NCI-H748 (cell line): ENCODE data around the gene OOSP4A.

ENCODE experiments used
- DNase-seq: peaks from one replicate; lab custom pipeline; 2025; ENCODE audit not compliant: unreplicated experiment; lab: John Stamatoyannopoulos, UW

Gene OOSP4A

DNA sequence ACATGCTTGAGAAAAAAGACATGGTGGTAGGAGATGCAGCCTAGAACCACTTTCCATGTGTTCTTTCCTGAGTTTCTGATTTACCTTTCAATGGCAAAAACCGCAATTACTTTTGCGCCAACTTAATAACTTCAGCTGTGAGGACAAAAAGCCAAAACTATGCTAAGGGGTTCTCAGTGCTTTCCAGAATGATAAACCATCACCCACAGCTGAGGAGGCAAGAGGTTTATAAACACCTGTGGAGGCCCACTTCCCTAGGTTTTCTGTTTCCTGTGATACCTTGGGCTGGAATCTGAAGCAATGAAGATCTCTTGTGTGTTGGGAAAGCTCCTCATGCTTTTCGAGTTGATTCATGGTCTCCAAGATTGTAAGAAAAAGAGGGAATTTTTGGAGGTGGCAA, at the start of gene OOSP4A:
Gene OOSP4A (plus strand): TSS at position 301 of the 400 bp plus-strand sequence. CDS start 0 bp downstream, at position 301.
- DNase-seq = no peak

- DNase-seq = no peak
Observed at GRCh38 chr11:59918480-59918879, 45.4 kb upstream of the OOSP4A start.

- DNase-seq = peak; percentile 48
Observed at GRCh38 chr11:59918987-59919589, 44.7 kb upstream of the OOSP4A start.

DNA sequence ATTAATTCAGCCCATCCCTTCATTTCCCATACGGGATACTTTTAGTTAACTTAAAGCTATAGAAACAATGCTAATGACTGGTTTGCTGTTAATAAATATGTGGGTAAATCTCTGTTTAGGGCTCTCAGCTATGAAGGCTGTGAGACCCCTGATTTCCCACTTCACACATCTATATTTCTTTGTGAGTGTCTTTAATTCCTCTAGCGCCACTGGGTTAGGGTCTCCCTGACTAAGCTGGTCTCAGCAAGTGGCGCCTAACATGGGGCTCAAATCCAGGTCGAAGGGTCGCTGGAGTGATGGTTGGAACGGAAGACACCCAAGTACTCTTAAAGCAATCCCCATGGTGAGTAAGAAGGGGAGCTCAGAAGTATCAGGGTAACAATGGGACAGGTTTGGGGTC, 40.0 kb upstream of the OOSP4A start:
- DNase-seq = no peak

DNA sequence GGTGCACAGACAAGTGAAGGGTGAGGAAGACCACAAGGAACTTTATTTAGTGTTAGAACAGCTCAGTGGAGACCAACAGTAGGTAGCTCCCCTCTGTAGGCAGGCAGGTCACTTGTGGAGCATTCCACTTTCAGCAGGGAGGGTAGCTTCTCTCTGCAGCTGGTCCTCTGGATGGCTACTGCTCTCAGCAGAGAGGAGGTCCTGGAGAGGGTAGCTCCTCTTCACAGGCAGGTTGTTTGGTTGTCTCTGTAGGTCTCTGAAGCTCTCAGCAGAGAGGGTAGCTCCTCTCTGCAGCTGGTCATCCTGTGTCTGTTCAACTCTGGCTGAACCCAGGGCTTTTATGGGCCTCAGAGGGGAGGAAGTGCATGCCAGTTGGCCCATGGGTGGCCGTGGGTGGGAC, 32.1 kb upstream of the OOSP4A start:
- no peak for DNase-seq

- DNase-seq = no peak
Observed at GRCh38 chr11:59938132-59938531, 25.7 kb upstream of the OOSP4A start, which contains the start of gene OOSP1. Gene OOSP1 (plus strand): TSS chr11:59938432. CDS start chr11:59938455, 23 bp downstream.

GRCh38 chr11:59938718-59939117, 25.1 kb upstream of the OOSP4A start:
- no peak for DNase-seq

DNA sequence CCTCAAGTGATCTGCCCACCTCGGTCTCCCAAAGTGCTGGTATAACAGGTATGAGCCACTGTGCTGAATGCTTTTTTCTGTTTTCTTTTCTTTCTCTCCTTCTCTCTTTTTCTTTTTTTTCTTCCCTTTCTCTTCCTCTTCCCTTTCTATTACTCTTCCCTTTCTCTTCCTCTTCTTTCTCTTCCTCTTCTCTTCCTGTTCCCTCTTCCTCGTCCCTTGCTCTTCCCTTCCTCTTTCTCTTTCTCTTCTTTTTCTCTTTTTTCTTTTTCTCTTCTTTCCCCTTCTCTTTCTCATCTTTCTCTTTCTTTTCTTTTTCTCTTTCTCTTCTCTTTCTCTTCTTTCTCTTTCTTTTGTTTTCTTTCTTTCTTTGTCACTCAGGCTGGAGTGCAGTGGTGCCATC, 24.4 kb upstream of the OOSP4A start:
- no peak for DNase-seq

DNA sequence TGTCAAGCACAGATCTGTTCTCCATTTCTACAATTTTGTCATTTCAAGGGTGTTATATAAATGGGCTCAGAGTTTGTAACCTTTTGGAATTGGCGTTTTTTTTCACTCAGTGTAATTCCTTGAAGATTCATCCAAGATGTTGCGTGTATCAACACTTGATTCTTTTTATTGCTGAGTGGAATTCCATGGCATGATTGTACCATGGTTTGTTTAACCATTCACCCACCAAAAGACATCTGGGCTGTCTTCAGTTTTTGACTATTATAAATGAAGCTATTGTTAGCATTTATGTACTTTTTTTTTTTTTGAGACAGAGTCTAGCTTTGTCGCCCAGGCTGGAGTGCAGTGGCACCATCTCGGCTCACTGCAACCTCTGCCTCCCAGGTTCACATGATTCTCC, 22.7 kb upstream of the OOSP4A start:
- no peak for DNase-seq

DNA sequence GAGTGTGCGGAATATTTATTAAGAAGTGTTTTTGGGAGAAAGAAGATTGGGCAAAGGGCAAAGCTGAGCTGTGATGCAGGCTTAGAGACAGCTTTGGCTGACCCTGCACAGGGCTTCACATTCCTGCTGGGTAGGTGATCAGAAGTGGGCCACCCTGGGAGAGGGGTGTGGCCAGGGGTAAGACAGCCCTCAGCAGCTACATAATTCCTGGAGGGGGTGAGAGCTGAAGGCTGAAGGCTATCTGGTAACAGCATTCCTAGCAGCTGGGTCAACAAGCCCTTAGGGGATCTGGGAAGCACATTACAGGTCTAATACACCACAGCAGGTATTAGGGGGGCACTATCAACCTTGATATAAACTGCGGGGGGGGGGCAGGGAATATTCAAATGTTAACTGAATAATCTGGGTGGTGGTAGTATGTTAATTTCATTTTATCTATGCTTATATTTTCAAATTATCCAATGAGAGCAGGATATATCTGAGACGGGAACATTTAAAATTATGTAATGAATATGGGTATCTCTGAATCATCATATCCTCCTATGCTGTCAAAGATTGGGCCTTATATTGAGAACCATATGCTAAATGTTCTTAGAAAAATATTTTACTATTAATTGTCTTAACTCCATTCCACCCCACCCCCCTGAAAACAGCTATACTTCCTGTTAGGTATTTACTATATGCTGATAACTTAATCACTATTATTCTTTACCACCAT, 19.7 kb upstream of the OOSP4A start:
- no peak for DNase-seq

- no peak for DNase-seq
Observed at GRCh38 chr11:59944720-59945119, 19.1 kb upstream of the OOSP4A start.

DNA sequence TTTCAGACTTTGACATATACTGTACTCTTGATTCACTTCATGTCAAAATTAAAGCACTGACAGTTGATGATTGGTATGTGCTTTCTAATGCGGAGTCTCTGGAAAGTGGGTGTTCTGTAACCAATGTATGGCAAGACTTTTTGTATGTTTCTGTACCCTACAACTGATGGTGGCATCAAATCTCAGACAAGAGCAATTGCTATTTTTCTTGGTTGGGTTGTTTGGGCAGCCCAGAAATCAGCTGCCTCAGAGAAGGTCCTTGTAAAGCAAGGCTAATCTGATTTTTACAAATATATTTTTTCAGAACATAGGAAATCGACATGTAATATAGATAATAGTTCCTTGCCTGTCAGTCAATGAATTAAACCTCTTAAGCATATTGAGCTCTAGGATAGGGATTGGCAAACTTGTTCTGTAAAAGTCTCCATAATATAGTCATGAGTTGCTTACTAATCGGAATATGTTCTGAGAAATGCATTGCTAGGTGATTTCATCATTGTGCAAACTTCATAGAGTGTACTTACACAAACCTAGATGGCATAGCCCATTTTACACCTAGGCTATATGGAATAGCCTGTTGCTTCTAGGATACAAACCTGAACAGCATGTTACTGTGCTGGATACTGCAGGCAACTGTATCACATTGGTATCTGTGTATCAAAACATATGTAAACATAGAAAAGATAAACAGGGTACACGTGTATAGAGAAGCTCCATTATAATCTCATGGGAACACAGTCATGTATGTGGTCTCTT, 10.2 kb upstream of the OOSP4A start:
- DNase-seq = no peak

- DNase-seq = no peak
Observed at GRCh38 chr11:59954219-59954847, 9.5 kb upstream of the OOSP4A start.

DNA sequence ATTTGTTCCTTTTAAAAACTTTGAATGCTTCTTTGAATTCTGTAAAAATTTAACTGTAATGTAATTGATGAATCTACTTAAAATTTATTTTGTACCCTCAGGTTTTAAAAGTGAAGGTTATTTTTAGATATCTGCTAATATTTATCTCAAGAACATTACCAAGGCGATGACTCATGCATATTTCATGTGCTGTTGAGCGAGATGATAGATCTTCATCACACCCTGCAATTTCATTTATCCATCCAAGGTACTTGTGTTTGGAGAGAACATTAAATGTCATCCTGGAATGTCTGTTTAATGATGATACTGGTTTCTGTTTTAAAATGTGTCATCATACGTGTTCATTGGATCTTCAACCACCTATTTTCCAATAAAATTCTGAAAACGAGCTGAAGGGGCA, 6.7 kb upstream of the OOSP4A start:
- no peak for DNase-seq

- DNase-seq = no peak
Observed at GRCh38 chr11:59960502-59961381, 3.1 kb upstream of the OOSP4A start.

GRCh38 chr11:59962107-59962482, 1.7 kb upstream of the OOSP4A start:
- no peak for DNase-seq

- DNase-seq = no peak
Observed at GRCh38 chr11:59965424-59965823, 1.6 kb downstream of the OOSP4A start.

GRCh38 chr11:59966201-59966600, 2.4 kb downstream of the OOSP4A start:
- no peak for DNase-seq

- no peak for DNase-seq
Observed at GRCh38 chr11:59967677-59968394, 4.0 kb downstream of the OOSP4A start.

GRCh38 chr11:59968395-59968783, 4.6 kb downstream of the OOSP4A start:
- DNase-seq = no peak
